GM21390 (cell line): ENCODE data around the gene FUOM.
A peak's percentile ranks its signal among the peaks of the same experiment; 100 is the strongest.
"Not testable (repeated sequence)": the region's sequence is repeated elsewhere in the genome, so short reads cannot be mapped to it uniquely, and the experiment has no call there.

ENCODE experiments used
- ATAC-seq: cut with Tn5 transposase; IDR thresholded peaks from one replicate; pipeline ENCODE4 v1.9.1; 2021; ENCODE audit not compliant: unreplicated experiment

The FUOM gene

DNA sequence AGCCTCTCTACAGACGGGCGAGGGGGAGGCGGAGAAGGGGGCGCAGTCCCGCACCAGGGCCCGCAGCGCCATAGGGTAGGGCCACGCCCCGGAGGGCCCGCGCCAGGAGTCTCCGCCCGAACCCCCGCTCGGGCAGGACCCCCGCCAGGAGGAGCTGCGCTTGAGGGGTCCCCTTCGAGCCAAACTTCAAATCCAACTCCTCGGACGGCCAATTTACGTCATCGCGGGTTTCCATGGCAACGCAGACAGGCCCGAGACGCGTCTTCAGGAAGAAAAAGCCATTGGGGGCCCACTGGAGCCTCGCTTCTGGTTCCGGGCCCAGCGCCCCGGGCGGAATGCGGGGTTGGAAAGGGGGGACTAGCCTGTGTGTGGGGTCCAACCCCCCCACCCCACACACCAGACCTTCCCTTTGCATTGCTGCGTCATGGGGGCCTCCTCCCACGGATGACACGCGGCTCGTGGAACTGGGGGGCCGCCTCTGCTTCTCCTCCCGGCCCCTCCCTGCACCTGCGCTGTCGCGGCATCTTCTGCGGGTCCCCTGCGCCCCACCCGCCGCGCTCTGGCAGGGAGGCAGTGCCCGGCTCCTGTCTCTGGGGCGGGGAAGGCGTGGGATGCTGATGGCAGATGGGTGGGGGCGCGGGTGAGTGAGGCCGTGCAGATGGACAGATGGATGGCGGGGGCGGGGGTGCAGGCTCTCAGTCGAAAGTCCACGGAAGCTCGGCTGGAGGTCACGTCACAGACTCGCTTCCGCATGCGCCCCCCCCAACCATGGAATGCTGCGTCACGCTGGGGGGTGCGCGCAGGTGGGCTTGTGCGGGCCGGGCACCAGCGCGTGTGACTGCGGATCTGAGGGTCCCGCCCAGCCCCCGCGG is 22.3 kb downstream of the FUOM start:
- ATAC-seq, result no peak

DNA sequence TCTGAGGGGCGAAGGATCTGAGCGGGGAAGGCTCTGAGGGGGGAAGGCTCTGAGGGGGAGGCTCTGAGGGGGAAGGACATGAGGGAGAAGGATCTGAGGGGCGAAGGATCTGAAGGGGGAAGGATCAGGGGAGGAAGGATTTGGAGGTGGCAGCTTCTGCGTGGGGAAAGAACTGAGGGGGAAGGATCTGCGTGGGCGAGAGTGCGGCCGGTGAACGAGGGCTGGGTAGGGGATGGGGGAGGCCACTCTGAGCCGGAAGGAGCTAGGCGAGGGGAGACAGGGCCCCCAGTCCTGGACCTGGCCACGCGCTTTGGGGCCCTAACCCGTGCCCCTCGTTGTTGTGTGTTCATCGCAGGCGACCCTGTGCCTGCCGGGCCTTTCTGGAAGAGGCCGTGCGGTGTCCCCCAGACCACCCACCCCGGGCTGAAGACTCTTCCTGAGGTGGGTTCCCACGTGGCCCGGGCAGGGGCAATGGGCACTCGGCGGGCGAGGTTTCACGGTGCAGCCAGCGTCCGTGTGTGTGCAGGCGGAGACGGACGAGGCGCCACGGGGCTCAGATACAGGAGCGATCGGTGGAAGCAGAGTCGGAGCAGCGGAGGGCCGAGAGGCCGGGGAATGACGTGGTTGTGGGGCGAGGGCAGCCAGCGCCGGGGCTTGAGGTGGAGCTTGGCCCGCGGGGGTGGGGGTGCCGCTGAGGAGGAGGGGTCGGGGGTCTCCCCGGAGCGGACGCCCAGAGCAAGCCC is 23.1 kb downstream of the FUOM start:
- ATAC-seq, result no peak

DNA sequence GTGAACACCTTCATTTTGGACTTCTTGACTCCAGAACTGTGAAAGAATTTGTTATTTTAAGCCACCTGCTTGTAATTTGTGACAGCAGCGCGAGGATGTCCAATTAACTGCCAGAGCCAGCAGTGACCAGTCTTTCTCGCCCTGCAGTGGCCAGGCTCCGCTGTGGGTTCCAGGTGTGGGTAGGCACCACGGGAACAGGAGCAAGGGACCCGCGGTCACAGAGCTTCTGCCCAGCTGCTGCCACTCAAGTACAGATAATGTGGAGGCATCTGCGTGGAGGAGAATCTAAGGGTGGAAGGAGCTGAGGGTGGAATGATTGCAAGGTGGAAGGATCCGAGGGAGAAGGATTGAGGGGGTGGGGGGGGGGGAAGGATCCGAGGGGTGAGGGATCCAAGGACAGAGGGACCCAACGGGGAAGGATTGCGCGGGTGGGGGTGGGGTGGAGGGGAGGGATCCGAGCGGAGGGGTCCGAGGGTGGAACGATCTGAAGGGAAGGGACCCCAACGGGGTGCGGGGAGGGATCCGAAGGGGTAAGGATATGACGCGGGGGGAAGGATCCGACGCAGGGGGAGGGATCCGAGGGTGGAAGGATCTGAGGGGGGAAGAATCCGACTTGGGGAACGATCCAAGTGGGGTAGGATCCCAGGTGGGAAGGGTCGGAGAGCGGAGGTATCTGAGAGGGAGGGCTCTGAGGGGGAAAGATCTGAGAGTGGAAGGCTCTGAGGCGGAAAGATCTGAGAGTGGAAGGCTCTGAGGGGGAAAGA is 24.7 kb downstream of the FUOM start:
- no peak for ATAC-seq

- ATAC-seq, result peak; percentile 82
Measured at GRCh38 chr10:133329491-133330202, 28.2 kb downstream of the FUOM start.

DNA sequence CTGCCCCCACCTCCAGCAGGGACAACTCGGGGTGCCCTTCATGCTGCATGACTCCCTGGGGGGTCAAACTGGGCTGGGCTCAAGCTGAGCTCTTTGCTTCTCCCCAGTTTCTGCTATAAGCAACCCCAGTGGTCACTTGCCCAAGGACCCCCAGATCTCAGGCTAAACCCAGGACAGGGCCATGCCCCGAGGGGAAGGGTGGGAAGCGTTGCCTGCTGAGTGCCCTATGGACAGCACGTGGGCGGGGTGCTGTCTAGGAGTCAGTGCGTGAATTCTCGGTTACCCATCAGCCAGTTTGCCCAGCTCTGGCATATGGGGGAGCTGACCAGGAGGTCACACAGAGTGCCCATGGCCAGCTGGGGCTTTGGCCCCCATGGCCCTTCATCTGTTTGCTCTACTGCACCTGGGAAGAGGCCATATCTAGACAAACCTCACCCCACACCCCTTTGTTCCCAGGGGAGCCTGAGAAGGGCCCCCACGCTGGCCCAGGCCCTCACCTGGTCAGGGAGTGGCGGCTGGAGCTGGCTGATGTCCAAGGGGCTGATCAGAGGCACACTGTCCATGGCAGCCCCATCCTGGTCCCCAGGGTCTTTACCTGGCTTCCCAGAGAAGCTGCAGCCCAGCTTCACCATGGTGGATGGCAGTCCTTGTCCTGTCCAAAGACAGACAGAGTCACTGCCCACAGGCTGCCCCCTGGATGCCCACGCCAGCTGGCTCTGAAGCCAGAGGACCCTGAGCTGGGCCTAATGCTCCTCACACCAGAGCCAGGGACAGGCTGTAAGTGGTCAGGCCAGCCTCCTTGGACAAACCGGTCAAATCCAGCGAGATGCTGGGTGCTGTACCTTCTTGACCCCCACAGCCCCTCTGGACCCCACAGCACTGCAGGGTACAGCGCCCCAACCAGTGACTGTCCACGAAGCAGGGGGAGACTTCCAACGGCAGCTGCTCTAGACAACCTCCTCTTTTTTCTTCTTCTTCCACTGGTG is 29.2 kb downstream of the FUOM start:
- ATAC-seq, result no peak

- no peak for ATAC-seq
Measured at GRCh38 chr10:133327651-133328357, 30.0 kb downstream of the FUOM start.

DNA sequence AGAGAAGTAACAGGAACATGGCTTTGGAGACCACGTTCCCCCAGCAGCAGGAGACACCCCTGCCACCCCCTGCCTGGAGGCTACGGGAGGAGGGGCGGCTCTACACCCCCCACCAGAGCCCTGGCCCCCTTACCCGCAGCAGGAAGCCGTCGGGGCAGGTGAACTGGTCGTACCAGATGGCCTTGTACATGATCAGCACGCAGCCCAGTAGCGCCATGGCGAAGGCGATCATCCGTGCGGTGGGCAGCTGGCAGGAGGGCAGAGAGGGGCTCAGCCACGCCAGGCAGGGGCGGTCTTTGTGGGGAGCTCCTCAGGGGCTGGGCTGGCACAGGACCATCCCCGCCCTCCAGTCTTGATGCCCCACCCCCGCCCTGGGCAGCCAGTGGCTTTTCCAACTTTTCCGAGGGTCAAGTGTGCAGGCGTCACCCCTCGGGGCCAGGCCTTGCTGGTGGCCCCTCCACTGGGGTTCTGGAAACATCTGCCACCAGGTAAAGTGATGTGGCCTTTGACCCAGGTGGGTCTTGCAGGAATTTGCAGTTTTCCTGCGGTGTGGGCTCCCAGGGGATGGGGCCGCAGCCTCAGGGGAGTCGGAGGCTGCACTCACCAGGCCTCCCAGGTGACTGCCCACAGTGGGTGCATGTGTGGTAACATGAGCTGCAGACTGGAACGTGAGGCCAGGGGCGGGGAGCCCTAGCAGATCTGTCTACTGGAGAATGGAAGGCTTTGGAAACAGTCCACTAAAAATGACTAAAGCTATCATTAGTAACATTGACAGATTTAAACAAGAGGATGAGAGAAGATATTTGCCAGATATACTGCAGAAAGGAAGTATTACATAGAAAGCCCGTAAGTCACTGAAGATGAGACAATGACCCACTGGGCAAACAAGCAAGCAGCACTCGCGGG is 30.8 kb downstream of the FUOM start:
- ATAC-seq, result no peak

- no peak for ATAC-seq
Measured at GRCh38 chr10:133326223-133326551, 31.6 kb downstream of the FUOM start.

GRCh38 chr10:133325440-133326222 is 32.2 kb downstream of the FUOM start:
- ATAC-seq, result no peak

GRCh38 chr10:133324857-133325260 is 33.0 kb downstream of the FUOM start:
- ATAC-seq, result no peak

DNA sequence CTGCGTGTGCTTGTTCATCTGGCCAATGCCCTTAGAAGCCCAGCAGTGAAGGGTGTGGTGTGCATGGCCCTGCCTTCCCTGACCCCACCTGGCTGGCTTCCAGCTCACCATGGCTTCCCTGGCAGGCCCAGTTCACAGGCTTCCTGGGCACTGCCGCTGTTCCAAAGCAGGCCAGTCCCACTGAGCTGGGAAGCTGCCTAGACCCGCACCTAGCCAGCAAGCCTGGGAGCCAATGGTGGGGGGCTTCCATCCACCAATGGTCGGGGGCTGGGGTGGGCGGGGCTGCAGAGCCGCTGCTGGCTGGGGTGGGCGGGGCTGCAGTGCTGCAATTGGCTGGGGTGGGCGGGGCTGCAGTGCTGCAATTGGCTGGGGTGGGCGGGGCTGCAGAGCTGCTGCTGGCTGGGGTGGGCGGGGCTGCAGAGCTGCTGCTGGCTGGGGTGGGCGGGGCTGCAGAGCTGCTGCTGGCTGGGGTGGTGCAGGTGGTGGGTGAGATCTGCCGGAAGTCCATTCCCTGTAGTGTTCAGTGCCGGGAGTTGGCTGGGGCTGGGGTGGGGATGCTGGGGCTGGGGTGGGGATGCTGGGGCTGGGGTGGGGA is 33.5 kb downstream of the FUOM start:
- ATAC-seq, result no peak

- ATAC-seq, result not testable (repeated sequence)
Measured at GRCh38 chr10:133322064-133322709, 35.6 kb downstream of the FUOM start.

DNA sequence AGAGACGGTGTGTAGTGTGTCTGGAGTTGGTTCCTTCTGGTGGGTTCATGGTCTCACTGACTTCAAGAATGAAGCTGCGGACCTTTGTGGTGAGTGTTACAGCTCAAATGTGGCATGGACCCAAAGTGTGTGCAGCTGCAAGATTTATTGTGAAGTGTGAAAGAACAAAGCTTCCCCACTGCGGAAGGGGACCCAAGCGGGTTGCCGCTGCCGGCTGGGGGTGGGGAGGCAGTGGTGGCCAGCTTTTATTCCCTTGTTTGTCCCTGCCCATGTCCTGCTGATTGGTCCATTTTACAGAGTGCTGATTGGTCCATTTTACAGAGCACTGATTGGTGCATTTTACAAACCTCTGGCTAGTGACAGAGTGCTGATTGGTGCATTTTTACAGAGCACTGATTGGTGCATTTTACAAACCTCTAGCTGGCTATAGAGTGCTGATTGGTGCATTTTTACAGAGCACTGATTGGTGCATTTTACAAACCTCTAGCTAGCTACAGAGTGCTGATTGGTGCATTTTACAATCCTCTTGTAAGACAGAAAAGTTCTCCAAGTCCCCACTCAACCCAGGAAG is 36.9 kb downstream of the FUOM start:
- ATAC-seq, result not testable (repeated sequence)

GRCh38 chr10:133318494-133319127 is 39.2 kb downstream of the FUOM start:
- no peak for ATAC-seq

DNA sequence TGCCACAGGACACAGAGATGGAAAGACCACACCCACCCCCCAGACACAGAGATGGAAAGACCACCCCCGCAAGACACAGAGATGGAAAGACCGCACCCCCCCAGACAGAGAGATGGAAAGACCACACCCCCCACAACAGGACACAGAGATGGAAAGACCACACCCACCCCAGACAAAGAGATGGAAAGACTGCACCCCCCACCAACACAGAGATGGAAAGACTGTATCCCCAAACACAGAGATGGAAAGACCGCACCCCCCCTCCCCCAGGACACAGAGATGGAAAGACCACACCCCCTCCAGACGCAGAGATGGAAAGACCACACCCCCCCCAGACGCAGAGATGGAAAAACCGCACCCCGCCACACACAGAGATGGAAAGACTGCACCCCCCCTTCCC is 41.1 kb downstream of the FUOM start:
- ATAC-seq, result no peak

GRCh38 chr10:133316266-133316665 is 41.6 kb downstream of the FUOM start:
- no peak for ATAC-seq
